ENCODE measurements around the gene ELMO2.

The ELMO2 gene

GRCh38 chr20:46438156-46438750 lies 31.8 kb upstream of the ELMO2 start:
- no peaks in the 10 kb centered on the region for H3K36me3 ChIP-seq (ENCODE audit: low read depth)
- H3K27me3 ChIP-seq (ENCODE audit: insufficient read depth, poor library complexity, severe bottlenecking), result peaks cover 19% of the 10 kb centered on the region
- no peaks in the 10 kb centered on the region for H3K4me1 ChIP-seq (ENCODE audit: insufficient read depth, poor library complexity, severe bottlenecking)
- DNase-seq (ENCODE audit: low spot score) (no peak), ATAC-seq (ENCODE audit: low read depth) (peak; percentile 68)
- H3K4me3 ChIP-seq (ENCODE audit: severe bottlenecking), result no peak overlapping the region
- H3K27ac ChIP-seq (ENCODE audit: poor library complexity, severe bottlenecking), result no peak overlapping the region
- TF ChIP-seq CTCF (IDR thresholded peaks at IDR 0.05; ENCODE audit: poor library complexity, severe bottlenecking), result peak; percentile 82
- H3K9me3 ChIP-seq (ENCODE audit: severe bottlenecking), result no peaks in the 10 kb centered on the region

GRCh38 chr20:46435146-46435545 lies 28.7 kb upstream of the ELMO2 start:
- H3K9me3 ChIP-seq (ENCODE audit: severe bottlenecking), result no peaks in the 10 kb centered on the region
- TF ChIP-seq CTCF (IDR thresholded peaks at IDR 0.05; ENCODE audit: poor library complexity, severe bottlenecking), result no peak
- no peaks in the 10 kb centered on the region for H3K36me3 ChIP-seq (ENCODE audit: low read depth)
- H3K4me1 ChIP-seq (ENCODE audit: insufficient read depth, poor library complexity, severe bottlenecking), result no peaks in the 10 kb centered on the region
- ATAC-seq (ENCODE audit: low read depth) (no peak), DNase-seq (ENCODE audit: low spot score) (no peak)
- H3K27ac ChIP-seq (ENCODE audit: poor library complexity, severe bottlenecking), result no peak overlapping the region
- H3K4me3 ChIP-seq (ENCODE audit: severe bottlenecking), result no peak overlapping the region
- peaks cover 35% of the 10 kb centered on the region for H3K27me3 ChIP-seq (ENCODE audit: insufficient read depth, poor library complexity, severe bottlenecking)

GRCh38 chr20:46434597-46434996 lies 28.2 kb upstream of the ELMO2 start:
- TF ChIP-seq CTCF (IDR thresholded peaks at IDR 0.05; ENCODE audit: poor library complexity, severe bottlenecking), result no peak
- no peak overlapping the region for H3K27ac ChIP-seq (ENCODE audit: poor library complexity, severe bottlenecking)
- DNase-seq (ENCODE audit: low spot score) (no peak), ATAC-seq (ENCODE audit: low read depth) (no peak)
- no peak overlapping the region for H3K4me3 ChIP-seq (ENCODE audit: severe bottlenecking)
- no peaks in the 10 kb centered on the region for H3K4me1 ChIP-seq (ENCODE audit: insufficient read depth, poor library complexity, severe bottlenecking)
- no peaks in the 10 kb centered on the region for H3K36me3 ChIP-seq (ENCODE audit: low read depth)
- H3K9me3 ChIP-seq (ENCODE audit: severe bottlenecking), result no peaks in the 10 kb centered on the region
- H3K27me3 ChIP-seq (ENCODE audit: insufficient read depth, poor library complexity, severe bottlenecking), result peaks cover 41% of the 10 kb centered on the region

GRCh38 chr20:46433051-46433450 lies 26.6 kb upstream of the ELMO2 start:
- ATAC-seq (ENCODE audit: low read depth), result no peak
- Histone ChIP-seq H3K27ac (ENCODE audit: poor library complexity, severe bottlenecking) (no peak overlapping the region), H3K4me1 (ENCODE audit: insufficient read depth, poor library complexity, severe bottlenecking) (no peaks in the 10 kb centered on the region), H3K27me3 (ENCODE audit: insufficient read depth, poor library complexity, severe bottlenecking) (peaks cover 56% of the 10 kb centered on the region), H3K9me3 (ENCODE audit: severe bottlenecking) (no peaks in the 10 kb centered on the region), H3K4me3 (ENCODE audit: severe bottlenecking) (no peak overlapping the region), H3K36me3 (ENCODE audit: low read depth) (no peaks in the 10 kb centered on the region)
- DNase-seq (ENCODE audit: low spot score), result no peak
- TF ChIP-seq CTCF (IDR thresholded peaks at IDR 0.05; ENCODE audit: poor library complexity, severe bottlenecking), result no peak

- DNase-seq (ENCODE audit: low spot score), result no peak
- TF ChIP-seq CTCF (IDR thresholded peaks at IDR 0.05; ENCODE audit: poor library complexity, severe bottlenecking), result no peak
- H3K4me1 ChIP-seq (ENCODE audit: insufficient read depth, poor library complexity, severe bottlenecking), result no peaks in the 10 kb centered on the region
- no peak for ATAC-seq (ENCODE audit: low read depth)
- H3K27ac ChIP-seq (ENCODE audit: poor library complexity, severe bottlenecking), result no peak overlapping the region
- no peak overlapping the region for H3K4me3 ChIP-seq (ENCODE audit: severe bottlenecking)
- no peaks in the 10 kb centered on the region for H3K36me3 ChIP-seq (ENCODE audit: low read depth)
- peaks cover 76% of the 10 kb centered on the region for H3K27me3 ChIP-seq (ENCODE audit: insufficient read depth, poor library complexity, severe bottlenecking)
- no peaks in the 10 kb centered on the region for H3K9me3 ChIP-seq (ENCODE audit: severe bottlenecking)
These were observed 24.7 kb upstream of the ELMO2 start for GRCh38 chr20:46430921-46431712.

Data from RWPE2 (cell line).